PC-3 (cell line): ENCODE measurements around the gene YBX2.

Source experiments
- CTCF ChIP-seq: fragments of 300-600 bp; sonication (generic); conservative IDR thresholded peaks from 2 replicates; pipeline ENCODE4 v1.5.1; 2017; ENCODE audit warnings: antibody characterized with exemption, low read depth, mild to moderate bottlenecking, low read length
- EZH2 ChIP-seq: fragments of 300-600 bp; sonication (generic); IDR thresholded peaks from one replicate; pipeline ENCODE4 v1.6.1; 2017; ENCODE audit warnings: antibody characterized with exemption, mild to moderate bottlenecking, low read length; ENCODE audit not compliant: unreplicated experiment
- EZH2phosphoT487 ChIP-seq: fragments of 300-600 bp; sonication (generic); IDR thresholded peaks from 2 replicates; pipeline ENCODE4 v1.6.1; 2018; ENCODE audit warnings: mild to moderate bottlenecking, antibody characterized with exemption, low read length, borderline replicate concordance

GRCh38 chr17:7283471-7284216 is 10.8 kb downstream of the YBX2 start:
- TF ChIP-seq EZH2phosphoT487 (no peak), CTCF (no peak), EZH2 (no peak)
